OCI-LY7 (cell line): ENCODE results near the gene MAOA. TPM values are rescaled to one million over a fixed set of nuclear protein-coding genes. Genes with fewer than 3 reads are reported as not detected.

Source experiments
- BruUV-seq: library from RNA; stranded (reverse); fragments of 400-500 nt; replicated peaks from 2 replicates; lab custom pipeline; 2021; lab: Mats Ljungman, UMichigan
- CTCF ChIA-PET: fragments of 300-600 bp; sonication (Branson Sonifier 250); formaldehyde crosslinking; loops from one replicate; lab custom pipeline; 2022; ENCODE audit warnings: antibody characterized with exemption; ENCODE audit not compliant: unreplicated experiment; lab: Charles Lee
- POLR2A ChIA-PET: fragments of 300-600 bp; sonication (Branson Sonifier 250); formaldehyde crosslinking; loops from one replicate; lab custom pipeline; 2022; ENCODE audit warnings: antibody characterized with exemption; lab: Charles Lee
- DNase-seq: peaks from one replicate; pipeline ENCODE4 v3.0.0-alpha.2; 2015; ENCODE audit warnings: low spot score
- H2AFZ ChIP-seq: fragments of 200-600 bp; sonication (generic), shearing (Covaris generic); 2 replicates; pipeline ENCODE4 v1.6.1; 2014; ENCODE audit warnings: mild to moderate bottlenecking, antibody characterized with exemption, low read length, moderate library complexity
- H3K27ac ChIP-seq: fragments of 200-600 bp; sonication (generic); 2 replicates; pipeline ENCODE4 v1.5.1; 2014; ENCODE audit warnings: mixed run types, low read depth, mild to moderate bottlenecking, moderate library complexity, low read length, inconsistent platforms; ENCODE audit not compliant: poor library complexity, severe bottlenecking
- H3K36me3 ChIP-seq: fragments of 200-600 bp; sonication (generic); 2 replicates; pipeline ENCODE4 v1.6.1; 2014; ENCODE audit warnings: mild to moderate bottlenecking, antibody characterized with exemption, low read length, moderate library complexity, mixed read lengths; ENCODE audit not compliant: insufficient read depth
- H3K4me1 ChIP-seq: fragments of 200-600 bp; sonication (generic); 2 replicates; pipeline ENCODE4 v1.5.1; 2014; ENCODE audit warnings: mild to moderate bottlenecking, low read length; ENCODE audit not compliant: insufficient read depth, poor library complexity, severe bottlenecking
- H3K4me2 ChIP-seq: fragments of 200-600 bp; sonication (generic); 2 replicates; pipeline ENCODE4 v1.6.1; 2014; ENCODE audit warnings: mild to moderate bottlenecking, low read length
- H3K4me3 ChIP-seq: fragments of 200-600 bp; sonication (generic); 2 replicates; pipeline ENCODE4 v1.5.1; 2014; ENCODE audit warnings: mild to moderate bottlenecking, low read depth, low read length; ENCODE audit not compliant: poor library complexity, severe bottlenecking
- H3K79me2 ChIP-seq: fragments of 200-600 bp; sonication (generic); 2 replicates; pipeline ENCODE4 v1.6.1; 2016; ENCODE audit warnings: low read depth, mild to moderate bottlenecking, low read length, moderate library complexity, mixed read lengths; ENCODE audit not compliant: insufficient read depth
- H3K9me2 ChIP-seq: fragments of 200-600 bp; sonication (generic); 2 replicates; pipeline ENCODE4 v1.6.1; 2016; ENCODE audit warnings: mild to moderate bottlenecking, low read length, mixed read lengths; ENCODE audit not compliant: insufficient read depth
- H3K9me3 ChIP-seq: fragments of 200-600 bp; sonication (generic); 2 replicates; pipeline ENCODE4 v1.6.1; 2014; ENCODE audit warnings: mild to moderate bottlenecking, mixed run types, low read length, mixed read lengths
- H4K20me1 ChIP-seq: fragments of 200-600 bp; sonication (generic); 2 replicates; pipeline ENCODE4 v1.6.1; 2014; ENCODE audit warnings: mild to moderate bottlenecking, antibody characterized with exemption, low read length, moderate library complexity, mixed read lengths; ENCODE audit not compliant: insufficient read depth
- CTCF ChIP-seq: fragments of 200-600 bp; sonication (generic); conservative IDR thresholded peaks from 2 replicates; pipeline ENCODE4 v1.5.1; 2014; ENCODE audit warnings: mild to moderate bottlenecking, antibody characterized with exemption, low read length, moderate library complexity, mixed read lengths
- EZH2phosphoT487 ChIP-seq: fragments of 200-600 bp; sonication (generic); IDR thresholded peaks from 2 replicates; pipeline ENCODE4 v1.6.1; 2018; ENCODE audit warnings: low read depth, borderline replicate concordance, mild to moderate bottlenecking, mixed run types, antibody characterized with exemption, low read length, moderate library complexity, mixed read lengths
- intact Hi-C: fragments of 100-400 bp; cut with micrococcal nuclease; formaldehyde crosslinking; loops from one replicate; pipeline ENCODE4 v1.10.0; 2022; ENCODE audit not compliant: unreplicated experiment
- total RNA-seq, 2 experiments: library from RNA; depleted of rRNA in 1 of 2; stranded (reverse); fragments of >200 nt in 1 of 2; shearing (Covaris generic) in 1 of 2; gene quantifications; 2 replicates each; pipeline ENCODE4 v1.2.3, GENCODE V29; 2014 to 2022

Gene MAOA
- total RNA-seq, 2 experiments from 2014 or later = not detected

- no peak overlapping the region for H2AFZ ChIP-seq
- no peaks in the 10 kb centered on the region for H4K20me1 ChIP-seq
- no peaks in the 10 kb centered on the region for H3K36me3 ChIP-seq
- DNase-seq = no peak
- no TSS peak for BruUV-seq
- TF ChIP-seq EZH2phosphoT487 = no peak
- TF ChIP-seq CTCF = no peak
- H3K9me3 ChIP-seq = no peaks in the 10 kb centered on the region
- ChIA-PET POLR2A (no interaction called here), CTCF (no interaction called here)
- H3K27ac ChIP-seq = no peak overlapping the region
- intact Hi-C loops = no loop called here
- H3K4me2 ChIP-seq = no peak overlapping the region
- H3K4me3 ChIP-seq = no peak overlapping the region
- no peaks in the 10 kb centered on the region for H3K9me2 ChIP-seq
- H3K4me1 ChIP-seq = no peaks in the 10 kb centered on the region
- no peaks in the 10 kb centered on the region for H3K79me2 ChIP-seq
These were observed 46.0 kb downstream of the MAOA start for GRCh38 chrX:43702079-43702524.

GRCh38 chrX:43702660-43703059 is 46.6 kb downstream of the MAOA start:
- Histone ChIP-seq H3K27ac (no peak overlapping the region), H3K9me3 (no peaks in the 10 kb centered on the region), H2AFZ (no peak overlapping the region), H3K36me3 (no peaks in the 10 kb centered on the region), H4K20me1 (no peaks in the 10 kb centered on the region), H3K79me2 (no peaks in the 10 kb centered on the region), H3K9me2 (no peaks in the 10 kb centered on the region), H3K4me3 (no peak overlapping the region), H3K4me2 (no peak overlapping the region), H3K4me1 (no peaks in the 10 kb centered on the region)
- DNase-seq = no peak
- intact Hi-C loops = no loop called here
- ChIA-PET CTCF (no interaction called here), POLR2A (no interaction called here)
- BruUV-seq = no TSS peak
- TF ChIP-seq EZH2phosphoT487 (no peak), CTCF (no peak)

- intact Hi-C loops = no loop called here
- no TSS peak for BruUV-seq
- no peak for TF ChIP-seq CTCF
- TF ChIP-seq EZH2phosphoT487 = no peak
- H3K4me3 ChIP-seq = no peak overlapping the region
- no peaks in the 10 kb centered on the region for H3K4me1 ChIP-seq
- no peaks in the 10 kb centered on the region for H3K9me2 ChIP-seq
- H3K79me2 ChIP-seq = no peaks in the 10 kb centered on the region
- no peak overlapping the region for H3K27ac ChIP-seq
- H4K20me1 ChIP-seq = no peaks in the 10 kb centered on the region
- H2AFZ ChIP-seq = no peak overlapping the region
- CTCF ChIA-PET = no interaction called here
- no peaks in the 10 kb centered on the region for H3K36me3 ChIP-seq
- H3K9me3 ChIP-seq = no peaks in the 10 kb centered on the region
- POLR2A ChIA-PET = no interaction called here
- no peak overlapping the region for H3K4me2 ChIP-seq
- no peak for DNase-seq
These were observed 47.2 kb downstream of the MAOA start for GRCh38 chrX:43703211-43703791.
